Fibroblast of mammary gland (primary cell): ENCODE results near the gene LPO.

Source experiments
- DNase-seq: peaks from one replicate; pipeline ENCODE4 v3.0.0-alpha.2; 2010; ENCODE audit warnings: low read depth
- H3K4me3 ChIP-seq: 2 replicates; pipeline ENCODE4 v1.5.1; 2011; ENCODE audit warnings: low read depth, mild to moderate bottlenecking, low read length, moderate library complexity; ENCODE audit not compliant: control insufficient read depth
- TF ChIP-seq, protein P1 (sequence below): conservative IDR thresholded peaks from 2 replicates; pipeline ENCODE4 v1.5.1; 2011; ENCODE audit warnings: low read depth, low read length, inconsistent platforms; ENCODE audit not compliant: control insufficient read depth, insufficient read depth

Gene LPO

DNA sequence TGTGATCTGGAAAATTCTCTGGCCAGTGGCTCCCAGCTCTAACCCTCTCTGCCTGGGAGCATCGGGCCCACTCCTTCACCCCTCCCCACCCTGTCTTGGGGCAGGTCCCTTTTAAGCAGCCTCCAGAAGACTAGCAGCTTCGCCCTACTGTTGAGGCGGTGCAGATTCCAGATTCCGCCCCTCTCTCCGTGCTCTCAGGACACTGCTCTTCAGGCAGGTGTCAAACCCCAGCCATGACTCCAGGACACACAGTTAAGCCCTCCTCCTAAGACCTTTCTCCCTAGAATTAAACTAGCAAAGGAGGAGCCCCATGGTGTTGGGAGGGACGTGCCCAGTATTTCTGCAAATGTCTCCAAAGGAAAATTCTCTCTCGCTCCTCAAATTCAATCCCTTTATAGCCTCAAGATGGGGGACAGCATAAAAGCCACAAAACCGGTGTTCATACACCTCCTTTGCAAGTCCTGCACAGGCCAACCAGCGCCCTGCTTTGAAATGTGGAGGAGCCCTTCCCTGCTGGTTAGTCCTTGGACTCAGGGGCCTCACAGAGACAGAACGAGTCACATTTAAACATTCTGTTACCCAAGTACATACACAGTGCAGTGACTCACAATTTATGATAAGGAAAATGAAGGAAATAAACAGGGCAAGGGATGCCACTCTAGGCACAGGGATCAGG, 7.2 kb downstream of the LPO start:
- TF ChIP-seq, protein P1, sequence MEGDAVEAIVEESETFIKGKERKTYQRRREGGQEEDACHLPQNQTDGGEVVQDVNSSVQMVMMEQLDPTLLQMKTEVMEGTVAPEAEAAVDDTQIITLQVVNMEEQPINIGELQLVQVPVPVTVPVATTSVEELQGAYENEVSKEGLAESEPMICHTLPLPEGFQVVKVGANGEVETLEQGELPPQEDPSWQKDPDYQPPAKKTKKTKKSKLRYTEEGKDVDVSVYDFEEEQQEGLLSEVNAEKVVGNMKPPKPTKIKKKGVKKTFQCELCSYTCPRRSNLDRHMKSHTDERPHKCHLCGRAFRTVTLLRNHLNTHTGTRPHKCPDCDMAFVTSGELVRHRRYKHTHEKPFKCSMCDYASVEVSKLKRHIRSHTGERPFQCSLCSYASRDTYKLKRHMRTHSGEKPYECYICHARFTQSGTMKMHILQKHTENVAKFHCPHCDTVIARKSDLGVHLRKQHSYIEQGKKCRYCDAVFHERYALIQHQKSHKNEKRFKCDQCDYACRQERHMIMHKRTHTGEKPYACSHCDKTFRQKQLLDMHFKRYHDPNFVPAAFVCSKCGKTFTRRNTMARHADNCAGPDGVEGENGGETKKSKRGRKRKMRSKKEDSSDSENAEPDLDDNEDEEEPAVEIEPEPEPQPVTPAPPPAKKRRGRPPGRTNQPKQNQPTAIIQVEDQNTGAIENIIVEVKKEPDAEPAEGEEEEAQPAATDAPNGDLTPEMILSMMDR: no peak
- no peak overlapping the region for H3K4me3 ChIP-seq
- peak; percentile 8 for DNase-seq

DNA sequence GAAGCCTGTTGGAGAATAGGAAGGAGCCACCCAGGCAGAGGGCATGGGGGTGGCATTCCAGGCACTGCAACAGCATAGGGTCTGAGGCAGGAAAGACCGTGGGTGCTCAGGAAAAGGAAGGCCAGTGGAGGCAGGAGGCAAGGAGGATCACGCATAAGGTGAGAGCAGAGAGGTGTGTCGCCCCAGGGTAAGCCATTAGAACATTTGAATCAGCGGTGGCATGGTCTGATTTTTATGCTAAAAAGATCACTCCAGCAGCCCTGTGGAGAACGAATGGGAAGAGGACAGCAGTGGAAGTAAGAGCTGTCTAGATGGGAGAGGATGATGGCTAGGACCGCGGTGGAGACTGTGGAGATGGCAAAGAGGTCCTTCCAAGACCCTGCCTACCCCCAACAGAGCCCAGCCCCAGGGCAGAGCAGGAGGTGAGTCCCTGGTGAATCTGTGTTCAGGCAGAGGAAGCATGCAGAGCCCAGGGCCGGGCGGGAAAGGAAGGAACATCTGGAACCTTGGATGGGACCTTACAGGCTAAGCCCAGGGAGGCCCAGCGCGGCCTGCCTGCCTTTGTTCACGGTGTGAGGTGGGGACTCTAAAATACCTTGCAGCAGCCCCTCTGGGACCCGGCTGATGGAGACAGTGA, 7.8 kb downstream of the LPO start:
- TF ChIP-seq, protein P1: no peak

GRCh38 chr17:58246781-58247180, 8.4 kb downstream of the LPO start:
- TF ChIP-seq, protein P1: no peak
- DNase-seq: no peak
- H3K4me3 ChIP-seq: no peak overlapping the region

More for the DNA sequence above, 7.8 kb downstream of the LPO start:
- H3K4me3 ChIP-seq: no peak overlapping the region
- no peak for DNase-seq

DNA sequence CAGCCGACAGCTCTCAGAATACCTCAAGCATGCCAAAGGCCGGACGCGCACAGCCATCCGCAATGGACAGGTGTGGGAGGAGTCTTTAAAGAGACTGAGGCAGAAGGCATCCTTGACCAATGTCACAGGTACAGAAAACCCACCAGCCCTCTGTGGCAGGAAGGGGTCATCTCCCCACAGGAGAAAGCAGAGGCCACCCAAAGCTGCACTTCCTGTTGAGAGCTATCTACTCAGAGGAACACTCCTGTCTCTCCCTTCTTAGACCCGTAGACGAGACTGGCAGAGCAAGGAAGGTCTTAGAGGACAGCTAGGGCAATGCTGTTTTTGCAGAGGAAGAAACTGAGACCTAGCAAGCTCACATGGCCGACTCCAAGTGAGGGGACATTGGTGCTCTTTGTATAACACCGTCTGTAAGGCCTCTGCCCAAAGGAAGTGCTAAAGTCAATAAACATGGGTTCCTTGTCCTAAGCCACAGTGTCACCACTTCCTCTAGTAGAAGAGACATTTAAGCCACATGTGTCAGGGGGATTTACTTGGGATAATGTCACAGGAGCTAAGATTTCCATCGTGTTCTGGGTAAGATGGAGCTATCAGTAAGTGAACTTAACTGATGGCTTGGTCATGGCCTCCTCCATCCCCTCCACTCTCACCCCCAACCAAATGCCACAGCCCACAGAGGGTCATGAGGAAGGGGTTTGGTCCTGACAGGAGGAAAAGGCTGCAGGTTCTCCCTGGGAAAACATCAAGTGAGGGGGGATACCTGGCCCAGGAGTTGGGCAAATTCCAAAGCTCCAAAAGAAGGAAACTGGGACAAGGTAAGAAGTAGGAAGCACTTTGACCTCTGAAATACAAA, 9.4 kb downstream of the LPO start:
- no peak overlapping the region for H3K4me3 ChIP-seq
- DNase-seq: no peak
- TF ChIP-seq, protein P1: no peak

GRCh38 chr17:58248955-58249269, 10.5 kb downstream of the LPO start:
- no peak for DNase-seq
- H3K4me3 ChIP-seq: no peak overlapping the region
- TF ChIP-seq, protein P1: no peak

GRCh38 chr17:58249270-58250133, 11.1 kb downstream of the LPO start:
- peak; percentile 40 for DNase-seq
- TF ChIP-seq, protein P1: peak; percentile 77

More at GRCh38 chr17:58249270-58250133, 11.1 kb downstream of the LPO start:
- H3K4me3 ChIP-seq: peak overlapping the region; percentile 30
